Lower leg skin (tissue), 4 donors: ENCODE results near the gene GFOD2. TPM values are rescaled to one million over a fixed set of nuclear protein-coding genes. Genes with fewer than 3 reads are reported as not detected.

ENCODE experiments used
- DNase-seq, 2 donors: peaks; one replicate each; pipeline ENCODE4 v3.0.0-alpha.2; 2019; ENCODE audit warnings: low spot score in 2 of 2
- H3K4me3 ChIP-seq: fragments of 200-600 bp; sonication (generic); 2 replicates; pipeline ENCODE4 v1.5.1; 2017; ENCODE audit warnings: mild to moderate bottlenecking, low read depth; ENCODE audit not compliant: poor library complexity, severe bottlenecking
- CTCF ChIP-seq, 3 donors: fragments of 450-650 bp; IDR thresholded peaks; one replicate each; pipeline ENCODE4 v1.5.1; 2016; ENCODE audit warnings: antibody characterized with exemption in 3 of 3, mild to moderate bottlenecking in 3 of 3, moderate library complexity in 2 of 3
- POLR2A ChIP-seq, 2 donors: fragments of 450-650 bp; IDR thresholded peaks; one replicate each; pipeline ENCODE4 v1.6.1; 2016 to 2017; ENCODE audit warnings: antibody characterized with exemption in 2 of 2, mild to moderate bottlenecking in 1 of 2, moderate library complexity in 1 of 2
- WGBS, 2 donors: methylation state at CpG; one replicate each; pipeline ENCODE4 v1.1.5; 2018; 5-methylcytosine and 5-hydroxymethylcytosine counted together
- intact Hi-C: fragments of 100-400 bp; cut with DNase I; formaldehyde crosslinking; loops from one replicate; pipeline ENCODE4 v1.15.0; 2023; ENCODE audit warnings: low total_unique reads
- total RNA-seq, 4 donors: library from RNA; depleted of rRNA; stranded (reverse); fragments of >200 nt; gene quantifications; one replicate each; pipeline ENCODE4 v1.1.0, GENCODE V29; 2016

GFOD2 gene
- total RNA-seq, 4 donors from 2014 or later, result 31.7 to 41.4 (median 33.5) TPM

- no peak for DNase-seq
- intact Hi-C loops, result no loop called here
- no peak for TF ChIP-seq POLR2A (IDR thresholded peaks at IDR 0.05)
- TF ChIP-seq CTCF (IDR thresholded peaks at IDR 0.05), result no peak
- 95 to 96% methylated on average over 7 of the region's 7 CpGs for WGBS, 2 donors
- H3K4me3 ChIP-seq, result no peak overlapping the region
Measured at GRCh38 chr16:67675999-67676398, 43.1 kb downstream of the GFOD2 start.

- 80 to 95% methylated on average over 1 to 17 of the region's 17 CpGs for WGBS, 2 donors
Measured at GRCh38 chr16:67675579-67675935, 43.6 kb downstream of the GFOD2 start.

GRCh38 chr16:67674851-67675578, 44.1 kb downstream of the GFOD2 start:
- no peak for TF ChIP-seq POLR2A (IDR thresholded peaks at IDR 0.05)
- no peak for TF ChIP-seq CTCF (IDR thresholded peaks at IDR 0.05)
- H3K4me3 ChIP-seq, result no peak overlapping the region
- no peak for DNase-seq
- 92 to 93% methylated on average over 15 to 28 of the region's 28 CpGs for WGBS, 2 donors
- intact Hi-C loops, result loop anchor here (5.0 kb wide), 1 partner anchor 137 kb away; no protein-coding TSS in a partner anchor

More at GRCh38 chr16:67675579-67675935, 43.6 kb downstream of the GFOD2 start:
- DNase-seq, result no peak
- intact Hi-C loops, result no loop called here
- H3K4me3 ChIP-seq, result no peak overlapping the region
- TF ChIP-seq POLR2A (IDR thresholded peaks at IDR 0.05) (no peak), CTCF (IDR thresholded peaks at IDR 0.05) (no peak)

- DNase-seq, result peak; percentile 63 to 93
- intact Hi-C loops, result loop anchor here (5.0 kb wide), 1 partner anchor 138 kb away; no protein-coding TSS in a partner anchor
- H3K4me3 ChIP-seq, result no peak overlapping the region
- WGBS, 2 donors, result 30 to 37% methylated on average over 19 to 21 of the region's 21 CpGs
- TF ChIP-seq POLR2A (IDR thresholded peaks at IDR 0.05) (no peak), CTCF (IDR thresholded peaks at IDR 0.05) (no peak)
Measured at GRCh38 chr16:67673712-67674580, 45.2 kb downstream of the GFOD2 start.

- intact Hi-C loops, result loop anchor here (5.0 kb wide), 1 partner anchor 139 kb away; no protein-coding TSS in a partner anchor
- H3K4me3 ChIP-seq, result no peak overlapping the region
- 50 to 59% methylated on average over 12 to 13 of the region's 13 CpGs for WGBS, 2 donors
- TF ChIP-seq POLR2A (IDR thresholded peaks at IDR 0.05) (no peak), CTCF (IDR thresholded peaks at IDR 0.05) (no peak)
- peak; percentile 59 to 92 for DNase-seq
Measured at GRCh38 chr16:67672739-67673662, 46.1 kb downstream of the GFOD2 start.
